ENCODE results near the gene BBX. TPM values are rescaled to one million over a fixed set of nuclear protein-coding genes. Genes with fewer than 3 reads are reported as not detected.

Gene BBX
- total RNA-seq, 1 experiment from 2014 or later = 45.0 TPM

DNA sequence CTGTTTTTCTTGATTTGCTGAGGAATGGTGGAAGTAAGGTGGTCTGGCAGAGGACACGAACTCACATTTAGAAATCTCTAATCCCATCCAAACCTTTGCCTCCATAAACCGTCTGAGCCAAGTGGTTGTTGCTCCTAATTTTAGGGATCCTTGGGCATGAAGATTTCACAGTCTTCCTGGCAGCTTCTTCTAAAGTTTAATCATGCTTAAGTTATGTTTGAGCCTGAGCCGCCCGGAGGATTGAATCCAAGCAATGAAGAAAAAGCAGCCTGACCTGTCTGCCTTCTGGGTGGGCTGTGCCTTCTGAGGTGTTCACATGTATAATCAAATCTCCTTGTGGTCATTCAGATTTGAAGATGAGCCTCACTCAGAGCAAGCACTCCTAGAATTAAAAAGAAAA lies 319.1 kb downstream of the BBX start (continued):
- TF ChIP-seq, protein P1, sequence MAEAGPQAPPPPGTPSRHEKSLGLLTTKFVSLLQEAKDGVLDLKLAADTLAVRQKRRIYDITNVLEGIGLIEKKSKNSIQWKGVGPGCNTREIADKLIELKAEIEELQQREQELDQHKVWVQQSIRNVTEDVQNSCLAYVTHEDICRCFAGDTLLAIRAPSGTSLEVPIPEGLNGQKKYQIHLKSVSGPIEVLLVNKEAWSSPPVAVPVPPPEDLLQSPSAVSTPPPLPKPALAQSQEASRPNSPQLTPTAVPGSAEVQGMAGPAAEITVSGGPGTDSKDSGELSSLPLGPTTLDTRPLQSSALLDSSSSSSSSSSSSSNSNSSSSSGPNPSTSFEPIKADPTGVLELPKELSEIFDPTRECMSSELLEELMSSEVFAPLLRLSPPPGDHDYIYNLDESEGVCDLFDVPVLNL (CRISPR knock-in tag; IDR thresholded peaks at IDR 0.05; ENCODE audit: borderline replicate concordance, low read depth) = no peak
- no peak for TF ChIP-seq NR2C2 (CRISPR knock-in tag; IDR thresholded peaks at IDR 0.05)
- TF ChIP-seq, protein P2, sequence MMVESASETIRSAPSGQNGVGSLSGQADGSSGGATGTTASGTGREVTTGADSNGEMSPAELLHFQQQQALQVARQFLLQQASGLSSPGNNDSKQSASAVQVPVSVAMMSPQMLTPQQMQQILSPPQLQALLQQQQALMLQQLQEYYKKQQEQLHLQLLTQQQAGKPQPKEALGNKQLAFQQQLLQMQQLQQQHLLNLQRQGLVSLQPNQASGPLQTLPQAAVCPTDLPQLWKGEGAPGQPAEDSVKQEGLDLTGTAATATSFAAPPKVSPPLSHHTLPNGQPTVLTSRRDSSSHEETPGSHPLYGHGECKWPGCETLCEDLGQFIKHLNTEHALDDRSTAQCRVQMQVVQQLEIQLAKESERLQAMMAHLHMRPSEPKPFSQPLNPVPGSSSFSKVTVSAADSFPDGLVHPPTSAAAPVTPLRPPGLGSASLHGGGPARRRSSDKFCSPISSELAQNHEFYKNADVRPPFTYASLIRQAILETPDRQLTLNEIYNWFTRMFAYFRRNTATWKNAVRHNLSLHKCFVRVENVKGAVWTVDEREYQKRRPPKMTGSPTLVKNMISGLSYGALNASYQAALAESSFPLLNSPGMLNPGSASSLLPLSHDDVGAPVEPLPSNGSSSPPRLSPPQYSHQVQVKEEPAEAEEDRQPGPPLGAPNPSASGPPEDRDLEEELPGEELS (CRISPR knock-in tag; IDR thresholded peaks at IDR 0.05) = no peak
- no peak for TF ChIP-seq TCF7 (CRISPR knock-in tag; IDR thresholded peaks at IDR 0.05; ENCODE audit: low read depth)
- TF ChIP-seq, protein P3, sequence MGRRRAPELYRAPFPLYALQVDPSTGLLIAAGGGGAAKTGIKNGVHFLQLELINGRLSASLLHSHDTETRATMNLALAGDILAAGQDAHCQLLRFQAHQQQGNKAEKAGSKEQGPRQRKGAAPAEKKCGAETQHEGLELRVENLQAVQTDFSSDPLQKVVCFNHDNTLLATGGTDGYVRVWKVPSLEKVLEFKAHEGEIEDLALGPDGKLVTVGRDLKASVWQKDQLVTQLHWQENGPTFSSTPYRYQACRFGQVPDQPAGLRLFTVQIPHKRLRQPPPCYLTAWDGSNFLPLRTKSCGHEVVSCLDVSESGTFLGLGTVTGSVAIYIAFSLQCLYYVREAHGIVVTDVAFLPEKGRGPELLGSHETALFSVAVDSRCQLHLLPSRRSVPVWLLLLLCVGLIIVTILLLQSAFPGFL (CRISPR knock-in tag; IDR thresholded peaks at IDR 0.05; ENCODE audit: borderline replicate concordance) = no peak

DNA sequence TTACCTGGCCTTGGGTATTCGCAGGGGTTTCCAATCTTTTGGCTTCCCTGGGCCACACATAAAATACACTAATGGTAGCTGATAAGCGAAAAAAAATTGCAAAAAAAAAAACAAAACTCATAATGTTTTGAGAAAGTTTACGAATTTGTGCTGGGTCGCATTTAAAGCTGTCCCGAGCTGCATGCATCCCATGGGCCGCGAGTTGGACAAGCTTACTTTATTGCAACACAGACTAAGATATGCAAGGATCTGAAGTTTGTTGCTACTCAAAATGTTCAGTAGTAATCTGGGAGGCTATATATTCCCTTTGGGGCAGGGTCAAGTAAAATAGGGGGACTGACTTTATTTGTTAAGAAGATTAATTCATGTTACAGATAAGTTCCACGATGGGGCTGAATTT lies 320.2 kb downstream of the BBX start:
- ChIA-PET CTCF (no interaction called here), POLR2A (no interaction called here)
- no peak for TF ChIP-seq JUN (CRISPR knock-in tag; IDR thresholded peaks at IDR 0.05)
- no peak for TF ChIP-seq NFATC4 (CRISPR knock-in tag; IDR thresholded peaks at IDR 0.05)
- TF ChIP-seq IRF2 (CRISPR knock-in tag; IDR thresholded peaks at IDR 0.05; ENCODE audit: borderline replicate concordance, low read depth) = no peak
- TF ChIP-seq, protein P4, sequence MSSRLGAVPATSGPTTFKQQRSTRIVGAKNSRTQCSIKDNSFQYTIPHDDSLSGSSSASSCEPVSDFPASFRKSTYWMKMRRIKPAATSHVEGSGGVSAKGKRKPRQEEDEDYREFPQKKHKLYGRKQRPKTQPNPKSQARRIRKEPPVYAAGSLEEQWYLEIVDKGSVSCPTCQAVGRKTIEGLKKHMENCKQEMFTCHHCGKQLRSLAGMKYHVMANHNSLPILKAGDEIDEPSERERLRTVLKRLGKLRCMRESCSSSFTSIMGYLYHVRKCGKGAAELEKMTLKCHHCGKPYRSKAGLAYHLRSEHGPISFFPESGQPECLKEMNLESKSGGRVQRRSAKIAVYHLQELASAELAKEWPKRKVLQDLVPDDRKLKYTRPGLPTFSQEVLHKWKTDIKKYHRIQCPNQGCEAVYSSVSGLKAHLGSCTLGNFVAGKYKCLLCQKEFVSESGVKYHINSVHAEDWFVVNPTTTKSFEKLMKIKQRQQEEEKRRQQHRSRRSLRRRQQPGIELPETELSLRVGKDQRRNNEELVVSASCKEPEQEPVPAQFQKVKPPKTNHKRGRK (CRISPR knock-in tag; IDR thresholded peaks at IDR 0.05; ENCODE audit: borderline replicate concordance) = no peak
- no peak for TF ChIP-seq EMX1 (CRISPR knock-in tag; IDR thresholded peaks at IDR 0.05)
- TF ChIP-seq, protein P1 (CRISPR knock-in tag; IDR thresholded peaks at IDR 0.05; ENCODE audit: borderline replicate concordance, low read depth) = no peak
- TF ChIP-seq TCF7 (CRISPR knock-in tag; IDR thresholded peaks at IDR 0.05; ENCODE audit: low read depth) = no peak
- no peak for TF ChIP-seq HMGA2 (CRISPR knock-in tag; IDR thresholded peaks at IDR 0.05)
- TF ChIP-seq, protein P5, sequence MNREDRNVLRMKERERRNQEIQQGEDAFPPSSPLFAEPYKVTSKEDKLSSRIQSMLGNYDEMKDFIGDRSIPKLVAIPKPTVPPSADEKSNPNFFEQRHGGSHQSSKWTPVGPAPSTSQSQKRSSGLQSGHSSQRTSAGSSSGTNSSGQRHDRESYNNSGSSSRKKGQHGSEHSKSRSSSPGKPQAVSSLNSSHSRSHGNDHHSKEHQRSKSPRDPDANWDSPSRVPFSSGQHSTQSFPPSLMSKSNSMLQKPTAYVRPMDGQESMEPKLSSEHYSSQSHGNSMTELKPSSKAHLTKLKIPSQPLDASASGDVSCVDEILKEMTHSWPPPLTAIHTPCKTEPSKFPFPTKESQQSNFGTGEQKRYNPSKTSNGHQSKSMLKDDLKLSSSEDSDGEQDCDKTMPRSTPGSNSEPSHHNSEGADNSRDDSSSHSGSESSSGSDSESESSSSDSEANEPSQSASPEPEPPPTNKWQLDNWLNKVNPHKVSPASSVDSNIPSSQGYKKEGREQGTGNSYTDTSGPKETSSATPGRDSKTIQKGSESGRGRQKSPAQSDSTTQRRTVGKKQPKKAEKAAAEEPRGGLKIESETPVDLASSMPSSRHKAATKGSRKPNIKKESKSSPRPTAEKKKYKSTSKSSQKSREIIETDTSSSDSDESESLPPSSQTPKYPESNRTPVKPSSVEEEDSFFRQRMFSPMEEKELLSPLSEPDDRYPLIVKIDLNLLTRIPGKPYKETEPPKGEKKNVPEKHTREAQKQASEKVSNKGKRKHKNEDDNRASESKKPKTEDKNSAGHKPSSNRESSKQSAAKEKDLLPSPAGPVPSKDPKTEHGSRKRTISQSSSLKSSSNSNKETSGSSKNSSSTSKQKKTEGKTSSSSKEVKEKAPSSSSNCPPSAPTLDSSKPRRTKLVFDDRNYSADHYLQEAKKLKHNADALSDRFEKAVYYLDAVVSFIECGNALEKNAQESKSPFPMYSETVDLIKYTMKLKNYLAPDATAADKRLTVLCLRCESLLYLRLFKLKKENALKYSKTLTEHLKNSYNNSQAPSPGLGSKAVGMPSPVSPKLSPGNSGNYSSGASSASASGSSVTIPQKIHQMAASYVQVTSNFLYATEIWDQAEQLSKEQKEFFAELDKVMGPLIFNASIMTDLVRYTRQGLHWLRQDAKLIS (CRISPR knock-in tag; IDR thresholded peaks at IDR 0.05; ENCODE audit: borderline replicate concordance) = no peak
- TF ChIP-seq, protein P6, sequence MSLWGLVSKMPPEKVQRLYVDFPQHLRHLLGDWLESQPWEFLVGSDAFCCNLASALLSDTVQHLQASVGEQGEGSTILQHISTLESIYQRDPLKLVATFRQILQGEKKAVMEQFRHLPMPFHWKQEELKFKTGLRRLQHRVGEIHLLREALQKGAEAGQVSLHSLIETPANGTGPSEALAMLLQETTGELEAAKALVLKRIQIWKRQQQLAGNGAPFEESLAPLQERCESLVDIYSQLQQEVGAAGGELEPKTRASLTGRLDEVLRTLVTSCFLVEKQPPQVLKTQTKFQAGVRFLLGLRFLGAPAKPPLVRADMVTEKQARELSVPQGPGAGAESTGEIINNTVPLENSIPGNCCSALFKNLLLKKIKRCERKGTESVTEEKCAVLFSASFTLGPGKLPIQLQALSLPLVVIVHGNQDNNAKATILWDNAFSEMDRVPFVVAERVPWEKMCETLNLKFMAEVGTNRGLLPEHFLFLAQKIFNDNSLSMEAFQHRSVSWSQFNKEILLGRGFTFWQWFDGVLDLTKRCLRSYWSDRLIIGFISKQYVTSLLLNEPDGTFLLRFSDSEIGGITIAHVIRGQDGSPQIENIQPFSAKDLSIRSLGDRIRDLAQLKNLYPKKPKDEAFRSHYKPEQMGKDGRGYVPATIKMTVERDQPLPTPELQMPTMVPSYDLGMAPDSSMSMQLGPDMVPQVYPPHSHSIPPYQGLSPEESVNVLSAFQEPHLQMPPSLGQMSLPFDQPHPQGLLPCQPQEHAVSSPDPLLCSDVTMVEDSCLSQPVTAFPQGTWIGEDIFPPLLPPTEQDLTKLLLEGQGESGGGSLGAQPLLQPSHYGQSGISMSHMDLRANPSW (CRISPR knock-in tag; conservative IDR thresholded peaks at IDR 0.05; ENCODE audit: low read depth) = no peak
- no peak for TF ChIP-seq SP1 (CRISPR knock-in tag; conservative IDR thresholded peaks at IDR 0.05)
- TF ChIP-seq SOX15 (CRISPR knock-in tag; IDR thresholded peaks at IDR 0.05) = no peak
- no peak for TF ChIP-seq MYBL2 (CRISPR knock-in tag; IDR thresholded peaks at IDR 0.05)
- no peak for TF ChIP-seq CBFB (CRISPR knock-in tag; IDR thresholded peaks at IDR 0.05; ENCODE audit: low read depth)
- no peak for TF ChIP-seq RORB (CRISPR knock-in tag; IDR thresholded peaks at IDR 0.05)
- Mint-ChIP-seq H3K27me3 (ENCODE audit: low read depth) (no peaks in the 10 kb centered on the region), H3K36me3 (no peaks in the 10 kb centered on the region), H3K9me3 (no peaks in the 10 kb centered on the region), H3K4me3 (no peak overlapping the region), H3K4me1 (peaks cover 36% of the 10 kb centered on the region), H3K27ac (no peak overlapping the region)
- no peak for ATAC-seq
- DNase-seq (ENCODE audit: low spot score) = no peak

All from WTC11 (cell line).